Measurements from ENCODE around the gene CNDP1.
"Not testable (repeated sequence)": the region's sequence is repeated elsewhere in the genome, so short reads cannot be mapped to it uniquely, and the experiment has no call there.

Gene CNDP1

GRCh38 chr18:74519320-74520095, 14.8 kb upstream of the CNDP1 start:
- Histone ChIP-seq H3K27me3 (no peaks in the 10 kb centered on the region), H3K9me3 (no peaks in the 10 kb centered on the region), H3K4me3 (no peak overlapping the region), H3K36me3 (peaks cover 65 to 79% (median 74%) of the 10 kb centered on the region in 3 donors), H3K4me1 (no peaks in the 10 kb centered on the region), H3K27ac (no peak overlapping the region)
- intact Hi-C loops (cut with DNase I; ENCODE audit: low total_unique reads) = no loop called here
- DNase-seq = peak in 1 of 2 donors; percentile 55
- TF ChIP-seq CTCF (IDR thresholded peaks at IDR 0.05) = no peak

- Histone ChIP-seq H3K4me1 (no peaks in the 10 kb centered on the region), H3K9me3 (no peaks in the 10 kb centered on the region), H3K4me3 (no peak overlapping the region), H3K27ac (no peak overlapping the region), H3K36me3 (peaks cover 58 to 72% (median 66%) of the 10 kb centered on the region in 3 donors), H3K27me3 (no peaks in the 10 kb centered on the region)
- no peak for TF ChIP-seq CTCF (IDR thresholded peaks at IDR 0.05)
- peak in 1 of 2 donors; percentile 24 for DNase-seq
- intact Hi-C loops (cut with DNase I; ENCODE audit: low total_unique reads) = no loop called here
These were observed 14.0 kb upstream of the CNDP1 start for GRCh38 chr18:74520096-74520833.

- H3K9me3 ChIP-seq = no peaks in the 10 kb centered on the region
- TF ChIP-seq CTCF (IDR thresholded peaks at IDR 0.05) = no peak
- peak in 1 of 2 donors; percentile 39 for DNase-seq
- no peaks in the 10 kb centered on the region for H3K27me3 ChIP-seq
- peaks cover 49 to 62% (median 57%) of the 10 kb centered on the region in 3 donors for H3K36me3 ChIP-seq
- no peak overlapping the region for H3K27ac ChIP-seq
- no peak overlapping the region for H3K4me3 ChIP-seq
- intact Hi-C loops (cut with DNase I; ENCODE audit: low total_unique reads) = no loop called here
- no peaks in the 10 kb centered on the region for H3K4me1 ChIP-seq
These were observed 13.1 kb upstream of the CNDP1 start for GRCh38 chr18:74521068-74521725.

- intact Hi-C loops (cut with DNase I; ENCODE audit: low total_unique reads) = no loop called here
- H3K4me1 ChIP-seq = no peaks in the 10 kb centered on the region
- no peak overlapping the region for H3K27ac ChIP-seq
- peaks cover 34 to 45% (median 40%) of the 10 kb centered on the region in 3 donors for H3K36me3 ChIP-seq
- no peak overlapping the region for H3K4me3 ChIP-seq
- H3K9me3 ChIP-seq = no peaks in the 10 kb centered on the region
- DNase-seq = peak in 1 of 2 donors; percentile 24
- H3K27me3 ChIP-seq = no peaks in the 10 kb centered on the region
- no peak for TF ChIP-seq CTCF (IDR thresholded peaks at IDR 0.05)
These were observed 11.4 kb upstream of the CNDP1 start for GRCh38 chr18:74522635-74523548.

GRCh38 chr18:74524097-74524496, 10.2 kb upstream of the CNDP1 start:
- Histone ChIP-seq H3K4me1 (no peaks in the 10 kb centered on the region), H3K27ac (no peak overlapping the region), H3K4me3 (no peak overlapping the region), H3K27me3 (no peaks in the 10 kb centered on the region), H3K9me3 (no peaks in the 10 kb centered on the region), H3K36me3 (peaks cover 22 to 33% (median 28%) of the 10 kb centered on the region in 3 donors)
- intact Hi-C loops (cut with DNase I; ENCODE audit: low total_unique reads) = no loop called here
- peak in 1 of 2 donors; percentile 33 for DNase-seq
- no peak for TF ChIP-seq CTCF (IDR thresholded peaks at IDR 0.05)

GRCh38 chr18:74524915-74525314, 9.4 kb upstream of the CNDP1 start:
- H3K4me3 ChIP-seq; intact Hi-C loops (cut with DNase I; ENCODE audit: low total_unique reads); H3K9me3 ChIP-seq; H3K4me1 ChIP-seq; H3K27me3 ChIP-seq; H3K27ac ChIP-seq: not testable (repeated sequence)
- peaks cover 14 to 25% (median 20%) of the 10 kb centered on the region in 3 donors for H3K36me3 ChIP-seq
- DNase-seq = peak in 1 of 2 donors; percentile 17

Measured in tibial artery (tissue), 4 donors.